GM18517 (cell line): Measurements from ENCODE around the gene LRP1B.

Experiments
- ATAC-seq: cut with Tn5 transposase; IDR thresholded peaks from one replicate; pipeline ENCODE4 v1.9.1; 2021; ENCODE audit warnings: mild to moderate bottlenecking, moderate library complexity; ENCODE audit not compliant: unreplicated experiment

The LRP1B gene

DNA sequence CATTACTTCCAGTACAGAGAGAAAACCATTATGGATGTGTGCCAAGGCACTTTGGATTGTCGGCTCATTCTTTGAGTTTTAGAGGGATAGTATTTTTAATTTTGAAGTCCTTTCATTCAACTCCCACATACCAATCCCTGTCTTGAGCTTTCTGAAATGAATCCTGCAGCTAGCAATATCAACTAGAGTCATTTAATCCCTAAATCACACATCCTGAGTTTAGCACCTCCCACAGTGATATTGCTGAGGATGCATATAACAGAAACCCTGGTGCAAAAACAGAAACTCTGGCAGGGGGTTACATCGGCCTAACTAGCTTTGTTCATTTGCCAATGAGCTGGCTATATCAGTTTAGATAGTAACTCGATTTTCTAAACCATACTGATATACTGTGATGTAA, 427.3 kb downstream of the LRP1B start:
- no peak for ATAC-seq

DNA sequence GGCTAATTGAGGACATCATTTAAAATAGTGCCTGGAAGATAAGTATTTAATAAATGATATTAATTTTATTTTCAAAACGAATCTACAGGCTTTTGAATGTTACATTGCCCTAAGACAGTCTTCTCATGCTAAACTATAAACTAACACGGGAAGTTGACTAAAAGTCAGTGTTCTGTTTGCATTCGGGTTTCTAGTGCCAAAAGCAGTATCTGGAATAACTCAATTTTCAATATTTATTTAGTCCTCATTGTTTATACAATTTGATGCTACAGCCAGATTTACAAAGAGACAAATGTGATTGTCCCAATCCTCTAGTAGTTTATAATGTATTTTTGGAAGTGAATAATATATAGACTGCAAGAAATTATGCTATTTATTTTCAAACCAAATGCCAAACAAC, 429.2 kb downstream of the LRP1B start:
- ATAC-seq: no peak

DNA sequence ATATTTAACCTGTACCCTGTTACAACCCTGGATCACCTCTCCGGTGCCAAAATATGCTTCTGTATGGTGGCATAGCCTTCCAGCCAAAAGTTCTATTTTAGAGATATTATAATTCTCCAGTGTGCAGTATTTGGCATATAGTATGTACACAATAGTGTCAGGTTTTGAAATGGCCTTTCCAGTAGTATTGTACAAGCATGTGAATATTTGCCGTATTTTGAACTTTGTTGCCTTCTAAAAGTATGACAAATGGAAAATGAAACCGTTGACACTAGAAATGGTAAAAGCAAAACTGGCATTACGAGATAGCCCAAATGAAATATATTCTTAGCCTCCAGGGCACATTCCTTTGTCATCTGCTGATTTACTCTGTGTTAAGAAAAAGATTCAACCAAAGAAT, 431.2 kb downstream of the LRP1B start:
- ATAC-seq: no peak

DNA sequence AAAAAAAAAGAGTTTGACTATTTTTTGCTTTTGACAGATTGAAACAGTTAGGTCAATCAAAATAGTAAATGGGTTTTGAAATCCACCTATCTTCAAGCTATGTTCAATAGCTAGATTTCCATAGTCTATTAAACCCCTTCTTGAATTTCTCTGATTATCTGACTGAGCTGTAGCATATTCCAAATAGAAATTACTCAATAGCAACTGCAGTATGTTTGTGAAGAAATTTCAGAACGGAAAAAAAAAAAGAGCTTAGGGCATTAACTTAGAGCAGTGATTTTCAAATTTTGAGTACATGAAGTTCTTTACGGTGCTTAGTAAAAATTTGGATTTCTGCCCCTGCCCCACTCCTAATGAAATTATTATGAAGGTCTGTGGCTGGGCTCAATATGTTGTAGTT, 432.3 kb downstream of the LRP1B start:
- no peak for ATAC-seq

DNA sequence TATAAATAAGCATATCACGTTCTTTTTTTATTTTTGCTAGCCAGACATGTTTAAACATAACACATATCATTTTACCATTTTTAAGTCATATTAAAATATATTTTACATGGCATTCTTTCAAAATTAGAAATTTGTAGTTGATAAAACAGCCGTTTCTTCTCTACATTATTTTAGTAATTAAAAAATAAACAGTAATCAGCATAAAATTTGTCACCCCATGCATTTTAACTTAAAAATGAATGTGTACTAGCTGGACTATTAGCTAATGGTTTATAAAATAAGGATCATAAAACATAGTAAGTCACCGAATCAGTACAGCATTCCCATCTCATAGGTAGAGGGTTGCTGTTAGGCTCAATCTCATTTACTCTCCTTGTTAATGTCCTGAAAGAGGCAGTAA, 433.8 kb downstream of the LRP1B start:
- ATAC-seq: no peak

DNA sequence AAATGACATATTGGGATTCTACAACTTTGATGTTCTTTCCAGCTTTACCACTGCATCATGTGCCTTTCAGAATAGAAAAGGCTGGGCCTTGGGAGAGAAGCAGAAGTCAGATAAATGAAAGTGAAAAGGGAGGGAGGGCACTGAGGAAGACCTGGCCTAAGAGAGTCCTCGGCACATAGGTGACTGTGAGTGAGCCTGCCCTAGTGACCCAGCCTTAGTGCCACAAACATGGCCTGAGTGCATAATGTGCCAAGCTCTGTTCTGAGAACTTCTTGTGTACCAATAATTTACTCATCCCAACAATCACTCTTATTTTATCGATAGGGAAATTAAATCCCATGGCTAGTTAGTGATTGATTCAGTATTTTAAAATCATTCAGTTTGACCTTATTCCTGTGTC, 436.6 kb downstream of the LRP1B start:
- no peak for ATAC-seq

DNA sequence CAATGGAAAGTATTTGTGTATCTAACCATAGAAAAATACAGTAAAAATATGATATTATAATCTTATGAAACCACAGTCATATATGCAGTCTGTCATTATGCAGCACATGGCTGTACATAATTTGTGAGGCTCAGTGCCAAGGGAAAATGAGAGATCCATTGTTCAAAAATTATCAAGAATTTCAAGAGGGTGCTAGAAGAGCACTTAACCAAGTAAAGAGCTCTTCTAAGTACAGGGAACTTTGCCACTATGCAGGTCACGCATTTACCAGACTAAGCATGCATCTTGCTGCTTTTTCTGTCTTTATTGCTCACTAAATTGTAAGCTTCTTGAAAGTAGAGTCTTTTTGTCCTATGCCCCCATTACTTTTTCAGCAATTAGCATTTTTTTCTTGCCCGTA, 438.0 kb downstream of the LRP1B start:
- ATAC-seq: no peak

DNA sequence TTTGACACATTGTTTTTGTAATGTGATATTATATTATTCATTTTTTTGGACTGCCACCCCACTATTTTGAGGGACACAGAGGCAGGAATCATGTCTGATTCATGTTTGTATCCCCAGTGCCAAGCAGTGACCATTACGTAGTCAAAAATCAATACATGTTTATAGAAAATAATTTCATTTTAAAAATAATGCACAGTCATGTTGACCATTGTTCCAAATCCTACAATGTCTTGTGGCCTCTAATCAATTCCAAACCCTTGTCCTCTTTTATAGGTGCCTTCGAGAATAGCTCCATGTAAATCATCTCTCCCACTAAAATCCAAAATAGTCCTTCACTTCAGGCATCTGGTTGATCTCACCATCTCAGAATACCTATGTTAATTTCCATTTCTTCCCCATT, 454.7 kb downstream of the LRP1B start:
- ATAC-seq: no peak

DNA sequence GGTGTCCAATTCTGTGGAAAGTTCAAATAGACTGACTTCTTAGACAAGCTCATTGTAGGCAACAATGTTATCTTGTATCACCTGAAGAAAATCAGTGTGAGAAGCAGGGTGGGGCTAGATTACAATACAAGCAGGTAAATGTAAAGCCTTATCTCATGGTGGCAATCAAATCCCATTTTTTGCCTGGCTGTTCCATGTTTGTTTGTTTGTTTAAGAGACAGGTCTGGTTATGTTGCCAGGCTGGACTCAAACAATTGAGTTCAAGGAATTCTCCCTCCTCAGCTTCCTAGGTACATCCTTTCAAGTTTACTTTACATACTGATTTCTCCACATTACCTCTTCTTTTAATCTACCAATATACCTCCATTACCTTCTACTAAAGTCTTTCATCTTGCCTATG, 464.6 kb downstream of the LRP1B start:
- no peak for ATAC-seq

DNA sequence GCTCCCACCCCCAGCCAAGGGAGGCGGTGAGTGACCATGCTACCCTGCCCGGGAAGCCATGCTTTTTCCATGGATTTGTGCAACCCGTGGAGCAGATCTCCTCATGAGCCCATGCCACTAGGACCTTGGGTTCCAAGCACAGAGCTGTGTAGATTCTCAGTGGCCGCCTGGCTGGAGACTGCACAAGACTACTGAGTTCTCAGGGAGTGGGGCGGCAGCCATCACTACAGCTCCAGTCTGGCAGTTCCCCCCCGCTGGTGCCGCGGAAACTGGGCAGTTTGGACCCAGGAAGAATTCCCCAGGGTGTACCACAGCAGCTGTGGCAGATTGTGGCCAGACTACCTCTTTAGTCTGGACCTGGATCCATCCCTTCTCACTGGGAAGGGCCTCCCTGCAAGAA, 470.6 kb downstream of the LRP1B start:
- ATAC-seq: no peak

DNA sequence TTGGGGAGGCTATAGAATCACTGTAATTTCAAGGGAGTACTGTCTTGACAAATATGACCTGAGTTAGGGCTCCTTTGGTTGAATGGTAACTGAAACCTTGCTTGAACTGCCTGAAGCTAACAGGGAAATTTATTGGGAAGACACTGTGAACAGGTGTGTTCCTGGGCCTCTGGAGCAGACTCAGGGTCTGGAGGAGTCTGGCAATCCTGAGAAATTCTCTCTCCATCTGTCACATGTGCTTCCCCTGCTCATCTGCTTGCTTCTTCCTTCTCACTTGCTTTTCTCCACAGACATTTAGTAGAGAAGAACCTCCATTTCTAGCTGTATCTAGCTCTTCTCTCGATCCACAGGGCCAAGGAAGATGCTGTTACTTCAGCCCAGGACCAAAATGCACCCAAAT, 476.5 kb downstream of the LRP1B start:
- no peak for ATAC-seq

DNA sequence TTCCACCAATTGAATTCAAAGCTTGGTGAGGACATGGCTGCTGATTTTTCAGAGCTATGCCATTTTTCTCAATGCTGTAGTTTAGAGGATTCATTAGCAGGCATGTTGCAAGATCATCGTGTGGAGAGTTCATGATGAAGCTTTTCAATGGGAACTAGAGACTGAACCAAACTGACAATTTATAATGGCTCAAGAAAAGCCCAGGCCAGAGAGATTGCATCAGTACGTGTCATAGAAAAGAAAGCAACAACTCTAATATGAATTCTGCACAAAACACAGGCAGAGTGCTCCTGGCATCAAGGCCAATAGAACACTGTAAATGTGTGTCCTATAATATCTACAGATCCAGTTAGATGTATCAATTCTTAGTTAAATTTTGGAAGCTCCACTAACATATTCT, 477.6 kb downstream of the LRP1B start:
- ATAC-seq: no peak

DNA sequence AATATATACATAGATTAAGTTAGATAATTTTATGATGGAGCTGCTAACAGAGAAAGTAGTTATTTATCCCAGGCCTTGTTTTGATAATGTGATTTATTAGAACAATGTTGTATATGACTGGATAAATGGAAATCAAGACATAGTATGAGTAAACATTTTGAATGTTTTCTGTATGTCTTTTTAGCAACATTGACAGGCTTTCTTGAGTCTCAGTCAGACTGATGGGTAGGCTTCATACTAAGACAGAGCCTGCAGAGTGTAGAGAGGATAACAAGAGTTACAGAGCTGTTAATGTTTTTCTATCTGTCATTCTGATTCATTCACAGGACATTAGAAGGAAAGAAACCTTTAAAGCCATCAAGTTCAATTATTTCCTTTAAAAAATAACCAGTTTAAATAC, 478.5 kb downstream of the LRP1B start:
- ATAC-seq: no peak

DNA sequence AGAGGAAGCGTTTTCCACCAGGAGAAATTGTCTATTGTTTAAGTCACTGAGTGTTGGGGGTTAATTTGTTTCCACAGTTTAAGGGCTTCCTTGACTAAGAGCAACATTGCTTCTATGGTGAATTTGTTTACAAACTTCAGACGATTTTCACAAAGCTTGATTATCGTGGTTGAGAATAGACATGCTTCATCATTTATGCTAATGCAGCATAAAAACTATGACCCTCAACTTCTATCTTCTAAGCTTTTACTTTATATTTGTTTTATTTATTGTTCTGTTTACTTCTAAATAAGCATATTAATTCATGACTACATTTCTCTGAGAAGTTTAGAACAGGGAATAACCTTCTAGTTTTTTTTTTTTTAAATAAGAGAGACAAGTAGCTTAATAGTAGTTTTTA, 483.5 kb downstream of the LRP1B start:
- ATAC-seq: no peak

DNA sequence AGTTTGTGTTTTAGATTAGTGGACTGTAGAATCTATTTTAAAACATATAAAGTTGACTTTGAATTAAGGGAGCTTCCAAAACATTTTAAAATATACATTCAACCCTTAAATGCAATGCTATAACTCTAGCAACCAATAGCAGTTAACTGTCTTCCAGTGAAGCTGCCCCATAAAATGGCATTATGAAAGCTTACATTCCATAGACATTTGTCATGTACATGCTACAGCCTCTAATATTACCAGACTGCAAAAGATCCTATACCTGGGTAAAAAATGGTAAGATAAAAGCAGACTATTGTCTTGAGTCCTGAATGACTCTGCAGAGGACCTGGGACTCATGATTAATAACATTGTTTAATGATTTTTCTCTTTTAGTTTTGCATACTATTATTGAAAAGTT, 489.4 kb downstream of the LRP1B start:
- no peak for ATAC-seq

DNA sequence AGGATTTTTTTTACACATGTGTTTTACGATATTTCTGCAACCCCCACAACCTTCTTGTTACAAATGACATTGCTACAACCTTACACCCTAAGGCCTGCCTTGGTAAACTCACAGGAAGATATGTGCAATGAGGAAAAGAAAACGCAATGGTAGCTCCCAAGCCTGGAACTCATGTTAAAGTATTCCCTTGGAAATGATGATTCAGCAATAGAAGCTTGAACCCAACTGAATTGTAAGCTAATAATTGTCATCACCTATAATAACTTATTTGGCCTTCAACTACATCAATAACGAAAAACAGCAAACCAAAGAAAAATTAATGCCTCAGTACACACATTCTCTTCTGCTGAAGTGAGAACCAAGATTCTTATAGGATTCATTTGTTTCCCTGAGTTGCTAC, 491.0 kb downstream of the LRP1B start:
- ATAC-seq: no peak

DNA sequence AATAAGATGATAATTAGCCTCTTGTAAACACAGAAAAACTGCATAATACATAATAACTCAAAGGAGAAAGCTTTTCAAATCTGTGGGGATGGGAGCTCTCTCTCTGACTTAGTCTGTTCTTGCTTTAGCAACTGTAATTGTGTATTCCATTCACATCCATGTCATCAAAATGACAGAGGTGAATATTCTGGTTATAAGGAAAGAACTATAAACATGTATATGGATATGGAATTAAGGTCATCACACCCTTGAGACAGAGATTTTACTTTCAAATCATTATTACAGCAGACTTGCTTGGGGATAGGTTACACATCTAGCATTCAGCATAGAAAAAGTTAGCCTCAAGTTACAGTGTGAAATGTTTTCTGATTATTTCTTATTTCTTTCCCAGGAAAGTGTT, 497.7 kb downstream of the LRP1B start:
- no peak for ATAC-seq

DNA sequence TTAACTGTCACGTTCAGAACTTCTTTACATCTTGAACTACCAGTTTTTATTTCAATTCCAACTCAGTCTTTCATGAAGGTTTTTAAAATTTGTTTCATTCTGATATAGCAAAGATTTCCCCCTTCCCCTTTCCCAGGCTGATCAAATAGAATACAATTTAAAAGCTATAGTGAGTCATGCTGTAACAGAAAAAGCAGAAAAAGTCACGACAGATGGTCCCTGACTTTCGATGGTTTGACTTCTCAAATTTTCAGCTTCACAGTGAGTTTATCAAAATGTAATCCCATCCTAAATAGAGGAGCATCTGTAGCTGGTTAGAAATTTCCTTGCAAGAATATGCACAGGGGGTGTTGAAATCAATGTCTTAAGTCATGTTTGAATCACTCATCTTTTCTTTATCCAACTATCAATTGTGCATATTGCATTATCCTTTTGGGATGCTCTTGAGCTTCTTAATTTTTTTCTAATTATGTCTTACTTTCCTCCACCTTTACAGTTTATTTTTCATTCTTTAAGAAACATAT, 500.3 kb downstream of the LRP1B start:
- no peak for ATAC-seq

DNA sequence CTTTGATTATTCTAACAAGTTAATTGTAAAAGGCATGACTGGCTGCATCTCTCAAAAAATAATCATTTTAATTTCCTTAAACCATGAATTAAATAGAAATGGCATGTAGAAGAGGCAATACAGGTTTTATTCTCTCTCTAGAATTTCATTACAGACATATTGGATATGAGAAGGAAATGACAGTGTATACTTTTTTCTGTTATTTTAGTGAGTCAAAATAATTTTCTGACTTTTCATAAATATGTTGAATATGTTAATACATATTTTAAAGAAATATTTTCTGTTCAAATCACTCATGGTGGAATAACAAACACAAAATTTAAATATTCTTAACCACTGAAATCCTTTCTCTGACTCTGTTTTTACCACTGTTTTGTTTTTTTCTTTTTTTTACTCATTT, 510.4 kb downstream of the LRP1B start:
- no peak for ATAC-seq

DNA sequence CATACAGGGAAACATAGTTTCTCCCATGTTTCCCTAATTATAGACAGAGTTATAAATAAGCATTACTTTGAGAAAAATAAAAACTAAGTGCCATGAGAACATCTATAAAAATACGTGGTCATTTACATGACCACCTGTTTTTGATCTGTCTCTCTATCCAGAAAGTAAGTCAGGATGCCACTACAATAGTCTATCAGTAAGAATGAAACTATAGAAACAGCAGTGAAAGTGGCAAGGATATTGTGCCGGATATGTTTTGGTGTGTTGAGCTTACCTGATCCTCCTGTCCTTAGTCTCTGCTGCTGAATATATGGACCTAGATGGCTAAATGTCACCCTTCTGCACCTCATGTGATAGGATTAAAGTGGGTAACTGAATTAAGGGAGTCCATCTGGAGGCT, 512.4 kb downstream of the LRP1B start:
- ATAC-seq: no peak

DNA sequence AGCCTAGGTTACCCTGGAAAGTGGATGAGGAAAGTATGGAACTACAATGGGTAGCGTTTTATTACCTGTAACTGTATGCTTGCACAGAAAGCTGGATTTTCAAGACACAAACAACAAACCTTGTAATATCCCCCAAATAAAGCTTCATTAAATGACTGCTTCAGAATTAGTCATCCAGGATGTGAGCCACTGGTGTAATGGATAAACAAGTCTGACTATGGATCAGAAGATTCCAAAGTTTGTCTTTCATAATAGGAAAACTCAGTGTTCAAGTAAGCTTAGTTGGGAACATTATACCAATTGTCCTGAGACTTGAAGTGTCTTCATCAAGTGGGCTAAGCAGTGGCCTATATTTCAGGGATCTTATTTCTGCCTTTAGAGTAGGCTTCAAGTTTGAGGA, 518.8 kb downstream of the LRP1B start:
- ATAC-seq: no peak

DNA sequence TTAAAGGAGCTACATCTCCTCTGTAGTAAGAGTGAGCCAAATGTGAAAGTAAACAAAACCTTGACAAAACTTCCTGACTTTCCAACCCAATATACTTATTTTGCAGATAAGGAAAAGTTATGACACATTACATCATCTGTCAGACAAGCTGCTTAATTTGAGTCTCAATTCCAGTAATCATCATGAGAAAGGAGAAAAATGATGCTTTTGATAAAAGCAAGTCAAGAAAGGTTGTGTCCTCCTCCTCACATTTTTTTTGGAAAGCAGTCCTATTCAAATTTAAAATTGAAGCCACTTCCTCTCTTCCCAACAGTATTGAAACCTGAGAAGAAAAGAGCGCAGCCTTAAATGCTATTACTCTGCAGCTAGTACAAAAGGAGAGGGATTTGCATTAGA, 519.6 kb downstream of the LRP1B start:
- no peak for ATAC-seq

DNA sequence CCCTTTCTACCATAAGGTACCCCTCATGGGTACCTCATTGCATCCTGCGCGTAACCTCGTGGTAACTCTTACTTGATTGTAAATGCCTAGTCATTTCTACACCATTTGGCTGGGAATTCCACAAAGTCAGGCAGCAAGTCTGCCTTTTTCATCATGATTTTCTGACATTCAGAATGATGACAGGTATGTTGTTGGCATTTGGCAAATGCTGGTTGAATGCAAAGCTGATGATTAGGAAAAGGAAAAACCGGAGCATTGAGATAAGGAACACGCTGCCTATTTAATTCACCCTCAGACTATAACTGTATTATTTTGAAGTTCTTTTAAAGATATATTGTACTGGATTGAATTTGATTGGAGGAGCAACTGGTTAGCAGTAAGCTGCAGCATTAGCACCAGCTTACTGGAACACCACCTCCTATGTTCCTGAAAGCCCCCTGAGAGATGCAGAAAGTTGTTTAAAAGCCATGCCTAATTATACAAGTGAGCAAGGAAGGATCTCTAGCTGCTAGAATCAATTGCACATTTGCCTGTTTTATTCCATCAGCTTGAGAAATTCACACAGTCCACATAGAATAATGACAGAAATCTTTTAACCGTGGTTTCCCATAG, 520.1 kb downstream of the LRP1B start:
- no peak for ATAC-seq

DNA sequence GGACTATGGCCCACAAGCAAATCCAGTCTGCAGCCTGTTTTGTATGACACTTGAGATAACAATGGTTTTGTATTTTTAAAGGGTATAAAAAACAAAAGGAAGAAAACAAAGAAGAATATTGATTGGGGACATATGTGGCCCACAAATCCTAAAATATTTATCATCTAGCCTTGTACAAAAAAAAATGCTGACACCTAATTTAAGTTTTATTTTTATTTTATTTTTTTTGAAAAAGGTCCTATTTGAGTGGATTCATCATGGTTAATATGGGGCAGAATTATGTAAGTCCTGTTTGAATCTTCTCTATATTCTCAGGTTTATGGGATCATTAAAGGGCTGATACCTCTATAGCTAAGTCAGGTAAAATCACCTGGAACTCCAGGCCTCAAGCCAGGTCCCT, 525.7 kb downstream of the LRP1B start:
- no peak for ATAC-seq
